BJ (cell line): ENCODE data around the gene EIF3F. TPM values are rescaled to one million over a fixed set of nuclear protein-coding genes. Genes with fewer than 3 reads are reported as not detected.

Experiments used
- CTCF ChIA-PET: fragments of 350-600 bp; formaldehyde crosslinking; extraction: SDS; loops from one replicate; lab custom pipeline; 2021; ENCODE audit warnings: antibody characterized with exemption, inconsistent platforms; lab: Yijun Ruan, JAX
- POLR2A ChIA-PET: fragments of 300-600 bp; sonication (Branson Sonifier 250); formaldehyde crosslinking; extraction: SDS; loops from one replicate; lab custom pipeline; 2021; ENCODE audit warnings: antibody characterized with exemption; lab: Charles Lee
- DNase-seq: peaks from one replicate; pipeline ENCODE4 v3.0.0-alpha.2; 2011; ENCODE audit warnings: low read depth
- H3K27me3 ChIP-seq: 2 replicates; pipeline ENCODE4 v1.6.0; 2011; ENCODE audit warnings: low read length; ENCODE audit not compliant: control insufficient read depth, insufficient read depth
- H3K36me3 ChIP-seq: 2 replicates; pipeline ENCODE4 v1.5.1; 2011; ENCODE audit warnings: low read length; ENCODE audit not compliant: control insufficient read depth, insufficient read depth
- H3K4me3 ChIP-seq: 2 replicates; pipeline ENCODE4 v1.5.1; 2011; ENCODE audit warnings: low read depth, mild to moderate bottlenecking, control low read depth, low read length
- CTCF ChIP-seq: IDR thresholded peaks from 2 replicates; pipeline ENCODE4 v1.5.1; 2011; ENCODE audit warnings: low read depth, mild to moderate bottlenecking, control low read depth, inconsistent platforms, low read length, moderate library complexity; ENCODE audit not compliant: insufficient read depth
- polyA plus RNA-seq: library from polyadenylated mRNA; depleted of rRNA; stranded (reverse); fragments of >200 nt; gene quantifications from 2 replicates; pipeline ENCODE4 v1.2.3, GENCODE V29; 2011

Gene EIF3F
- polyA plus RNA-seq, 1 experiment, result 218 TPM

GRCh38 chr11:8019314-8020243, 32.4 kb downstream of the EIF3F start:
- Histone ChIP-seq H3K4me3 (peak overlapping the region; percentile 47), H3K27me3 (no peaks in the 10 kb centered on the region), H3K36me3 (no peaks in the 10 kb centered on the region)
- DNase-seq, result no peak
- TF ChIP-seq CTCF, result no peak
- ChIA-PET POLR2A (no interaction called here), CTCF (interaction anchor here (0.8 to 7.0 kb wide), 3 partner anchors 13 to 79 kb away, joined by 8 to 60 read pairs (median 24); no protein-coding TSS in a partner anchor)

DNA sequence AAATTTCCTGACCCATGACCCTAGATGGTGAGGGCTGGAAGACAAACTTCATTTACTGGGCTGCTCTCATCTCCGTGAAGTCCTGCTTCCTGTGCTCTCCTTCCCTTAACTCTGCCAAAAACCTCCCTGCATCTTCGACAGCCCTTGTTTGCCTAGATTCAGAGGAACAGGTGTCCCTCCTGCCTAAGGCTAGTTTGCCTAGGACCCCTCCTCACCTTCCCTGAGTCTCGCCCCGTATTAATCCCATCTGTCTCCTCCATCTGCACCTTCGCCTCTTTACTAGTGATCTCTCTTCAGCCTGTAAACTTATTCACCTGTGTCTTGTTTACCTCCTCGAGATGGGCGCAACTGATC, 33.1 kb downstream of the EIF3F start:
- DNase-seq, result no peak
- ChIA-PET CTCF (interaction anchor here (3.0 to 7.0 kb wide), 5 partner anchors 14 to 79 kb away, joined by 10 to 60 read pairs (median 27); no protein-coding TSS in a partner anchor), POLR2A (no interaction called here)
- Histone ChIP-seq H3K4me3 (peak overlapping the region; percentile 47), H3K36me3 (no peaks in the 10 kb centered on the region), H3K27me3 (no peaks in the 10 kb centered on the region)
- TF ChIP-seq CTCF, result no peak

- no peaks in the 10 kb centered on the region for H3K36me3 ChIP-seq
- no peak for TF ChIP-seq CTCF
- CTCF ChIA-PET, result interaction anchor here (0.6 to 4.9 kb wide), 8 partner anchors 10 to 625 kb away, joined by 3 to 45 read pairs (median 8); no protein-coding TSS in a partner anchor
- no peaks in the 10 kb centered on the region for H3K27me3 ChIP-seq
- POLR2A ChIA-PET, result no interaction called here
- no peak for DNase-seq
- no peak overlapping the region for H3K4me3 ChIP-seq
Measured at GRCh38 chr11:8021920-8022319, 34.8 kb downstream of the EIF3F start.

GRCh38 chr11:8022876-8023275, 35.7 kb downstream of the EIF3F start:
- POLR2A ChIA-PET, result no interaction called here
- H3K36me3 ChIP-seq, result no peaks in the 10 kb centered on the region
- no peaks in the 10 kb centered on the region for H3K27me3 ChIP-seq
- no peak for DNase-seq
- no peak overlapping the region for H3K4me3 ChIP-seq
- TF ChIP-seq CTCF, result no peak
- CTCF ChIA-PET, result interaction anchor here (1.5 to 4.9 kb wide), 5 partner anchors 11 to 75 kb away, joined by 5 to 45 read pairs (median 27); no protein-coding TSS in a partner anchor

- ChIA-PET POLR2A (no interaction called here), CTCF (interaction anchor here (1.1 to 4.9 kb wide), 4 partner anchors 10 to 74 kb away, joined by 3 to 45 read pairs (median 30); no protein-coding TSS in a partner anchor)
- TF ChIP-seq CTCF, result no peak
- Histone ChIP-seq H3K27me3 (no peaks in the 10 kb centered on the region), H3K4me3 (no peak overlapping the region), H3K36me3 (no peaks in the 10 kb centered on the region)
- DNase-seq, result no peak
Measured at GRCh38 chr11:8023831-8024555, 36.9 kb downstream of the EIF3F start.
